GM18502 (cell line): Measurements from ENCODE around the gene NDRG3.
"Not testable (repeated sequence)": the region's sequence is repeated elsewhere in the genome, so short reads cannot be mapped to it uniquely, and the experiment has no call there.

Source experiments
- ATAC-seq: cut with Tn5 transposase; IDR thresholded peaks from one replicate; pipeline ENCODE4 v1.9.1; 2021; ENCODE audit warnings: mild to moderate bottlenecking; ENCODE audit not compliant: unreplicated experiment, poor library complexity

The NDRG3 gene

GRCh38 chr20:36620917-36621316, 125.0 kb downstream of the NDRG3 start:
- ATAC-seq, result no peak

GRCh38 chr20:36614781-36615557, 130.9 kb downstream of the NDRG3 start:
- ATAC-seq, result no peak

GRCh38 chr20:36613974-36614373, 131.9 kb downstream of the NDRG3 start:
- no peak for ATAC-seq

GRCh38 chr20:36611625-36612024, 134.3 kb downstream of the NDRG3 start:
- ATAC-seq, result no peak

- not testable (repeated sequence) for ATAC-seq
Observed at GRCh38 chr20:36608388-36608728, 137.5 kb downstream of the NDRG3 start.

GRCh38 chr20:36607586-36608387, 138.1 kb downstream of the NDRG3 start:
- no peak for ATAC-seq

- no peak for ATAC-seq
Observed at GRCh38 chr20:36606158-36607066, 139.5 kb downstream of the NDRG3 start.

GRCh38 chr20:36605399-36606157, 140.3 kb downstream of the NDRG3 start, which contains the start of gene RAB5IF:
Gene RAB5IF (plus strand): TSS chr20:36605779. CDS start chr20:36605952, 173 bp downstream.
- ATAC-seq, result peak; percentile 86

- ATAC-seq, result peak; percentile 42
Observed at GRCh38 chr20:36604952-36605398, 140.9 kb downstream of the NDRG3 start.
